ENCODE measurements around the gene MSTO1.
A peak's percentile ranks its signal among the peaks of the same experiment; 100 is the strongest.
"Not testable (repeated sequence)": the region's sequence is repeated elsewhere in the genome, so short reads cannot be mapped to it uniquely, and the experiment has no call there.

The MSTO1 gene

GRCh38 chr1:155609515-155610256 is at the start of gene MSTO1:
MSTO1 (plus strand) TSS chr1:155610218; CDS start chr1:155610249, 31 bp downstream.
- peak; percentile 96 to 97 for DNase-seq (ENCODE audit: low read depth in 2 of 2)

DNA sequence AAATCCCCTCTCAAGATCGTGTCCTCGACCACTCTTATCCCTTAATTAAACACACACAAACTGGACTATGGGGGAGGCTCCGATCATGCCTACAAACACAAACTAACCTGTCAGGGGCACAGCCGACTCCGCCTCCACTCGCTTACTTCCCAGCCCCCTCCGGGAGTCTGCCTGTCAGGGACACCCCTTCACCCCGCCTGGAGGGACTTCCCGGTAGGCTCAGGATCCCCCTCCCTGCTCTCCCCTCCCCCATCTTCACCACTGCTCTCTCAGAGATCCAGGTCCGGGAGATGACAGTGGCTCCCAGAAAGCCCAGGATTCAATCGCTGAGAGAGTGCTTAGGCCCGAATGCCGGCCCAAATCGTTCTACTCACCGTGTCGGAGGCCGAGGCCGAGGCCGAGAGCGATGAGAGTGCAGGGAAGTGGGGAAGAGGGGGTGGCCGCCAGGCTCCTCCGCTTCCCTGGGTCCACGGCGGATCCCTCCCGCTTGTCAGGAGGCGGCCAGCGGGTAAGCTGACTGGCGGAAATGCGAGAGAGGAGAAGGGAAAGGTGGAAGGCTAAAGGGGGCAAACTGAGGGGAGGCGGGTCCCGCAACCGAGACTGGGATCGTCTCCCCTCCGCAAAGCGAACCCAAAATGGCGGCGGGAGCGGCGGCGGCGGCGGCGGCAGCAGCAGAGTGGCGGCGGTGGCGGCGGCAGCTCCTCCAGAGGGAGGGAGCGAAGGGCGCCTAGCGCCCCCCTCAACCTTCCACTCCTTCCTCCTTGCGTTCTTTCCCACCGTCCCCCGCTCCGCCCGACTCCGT is 48.0 kb upstream of the MSTO1 start:
- peak; percentile 23 to 61 for DNase-seq (ENCODE audit: low read depth in 2 of 2)

DNA sequence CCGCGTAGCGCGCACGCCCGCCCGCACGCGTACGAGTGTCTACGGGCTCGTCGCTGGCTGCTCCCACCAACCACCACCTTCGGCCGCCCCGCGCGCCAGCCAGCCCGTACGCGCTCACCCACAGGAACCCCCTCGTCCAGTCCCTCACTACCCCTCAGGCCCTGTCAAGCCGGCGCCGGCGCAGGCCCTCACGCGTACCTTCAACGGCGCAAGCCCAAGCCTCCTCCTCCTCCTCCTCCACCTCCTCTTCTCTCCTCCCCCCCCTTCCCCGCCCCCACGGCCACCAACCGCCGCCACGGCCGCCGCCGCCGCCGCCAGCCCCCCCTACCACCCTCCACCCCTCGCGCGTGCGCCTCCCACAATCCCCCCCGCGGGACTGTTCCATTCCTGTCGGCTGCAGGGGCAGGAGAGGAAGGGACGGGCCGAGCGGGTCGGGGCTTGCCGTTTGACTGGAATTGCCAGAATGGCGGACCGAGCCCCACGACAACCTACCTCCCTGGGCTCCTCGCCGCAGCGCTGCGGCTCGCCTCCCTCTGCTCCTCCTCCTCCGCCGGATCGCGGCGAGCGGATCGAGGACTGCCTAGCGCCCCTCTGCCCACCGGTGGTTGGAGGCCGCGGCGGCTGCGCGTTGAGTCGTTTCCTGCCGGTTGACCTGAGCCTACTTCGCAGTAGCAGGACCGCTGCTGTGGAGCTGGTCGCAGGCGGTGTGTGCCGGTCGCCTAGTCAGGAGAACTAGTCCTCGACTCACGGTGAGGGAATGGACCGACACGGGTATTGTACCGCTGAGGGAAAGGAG is 47.2 kb upstream of the MSTO1 start, which contains the start of gene ASH1L:
ASH1L (minus strand) TSS at position 223 of the 796 bp plus-strand sequence. CDS start 41,284 bp downstream, outside the sequence.
- DNase-seq (ENCODE audit: low read depth in 2 of 2): peak; percentile 90 to 92

GRCh38 chr1:155563377-155564022 is 46.5 kb upstream of the MSTO1 start:
- DNase-seq (ENCODE audit: low read depth in 2 of 2): not testable (repeated sequence)

DNA sequence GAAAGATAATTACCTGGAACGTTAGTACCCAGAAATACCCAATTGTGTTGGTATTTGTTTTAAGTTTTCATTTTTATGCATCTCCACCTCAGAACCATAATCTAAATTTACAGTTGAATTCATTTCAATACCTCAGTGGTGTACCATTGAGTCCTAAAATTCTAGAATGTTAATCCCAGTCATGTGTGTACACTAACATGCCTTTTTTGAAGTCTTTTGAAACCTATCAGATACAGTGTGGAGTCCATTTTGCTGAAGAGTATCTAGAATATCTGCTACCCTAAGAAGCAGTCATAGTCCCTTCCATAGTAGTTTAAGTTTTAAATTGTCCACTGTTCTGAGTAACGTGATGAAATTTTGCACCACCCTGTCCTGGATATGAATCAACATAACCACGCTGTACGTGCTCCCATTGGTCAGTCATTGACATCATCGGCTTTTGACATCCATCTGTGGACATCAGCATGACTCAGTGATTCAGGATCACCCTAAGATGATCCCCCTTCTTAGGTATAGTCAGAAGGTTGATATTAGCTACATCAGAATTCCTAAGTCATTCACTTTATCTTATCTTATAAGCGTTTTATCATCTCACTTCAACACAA is 39.9 kb upstream of the MSTO1 start:
- DNase-seq (ENCODE audit: low read depth in 2 of 2): no peak

DNA sequence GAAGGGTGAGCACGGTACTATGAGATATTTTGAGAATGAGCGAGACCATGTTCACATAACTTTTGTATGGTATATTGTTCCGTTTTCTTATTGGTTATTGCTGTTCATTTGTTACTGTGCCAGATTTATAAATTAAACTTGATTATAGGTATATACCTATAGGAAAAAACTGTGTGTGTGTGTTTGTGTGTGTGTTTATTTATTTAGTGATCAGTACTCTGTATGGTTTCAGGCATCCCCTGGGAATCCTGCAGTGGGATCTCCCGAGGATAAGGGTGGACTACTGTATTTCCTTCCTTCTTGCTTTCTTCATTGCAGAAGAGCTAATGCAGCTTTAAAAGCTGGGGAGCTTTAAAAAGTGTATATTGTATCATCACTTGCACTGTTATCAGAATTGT is 39.4 kb upstream of the MSTO1 start:
- no peak for DNase-seq (ENCODE audit: low read depth in 2 of 2)

GRCh38 chr1:155574077-155574476 is 35.9 kb upstream of the MSTO1 start:
- no peak for DNase-seq (ENCODE audit: low read depth in 2 of 2)

GRCh38 chr1:155575608-155576007 is 34.4 kb upstream of the MSTO1 start:
- not testable (repeated sequence) for DNase-seq (ENCODE audit: low read depth in 2 of 2)

GRCh38 chr1:155583846-155584245 is 26.2 kb upstream of the MSTO1 start:
- DNase-seq (ENCODE audit: low read depth in 2 of 2): not testable (repeated sequence)

DNA sequence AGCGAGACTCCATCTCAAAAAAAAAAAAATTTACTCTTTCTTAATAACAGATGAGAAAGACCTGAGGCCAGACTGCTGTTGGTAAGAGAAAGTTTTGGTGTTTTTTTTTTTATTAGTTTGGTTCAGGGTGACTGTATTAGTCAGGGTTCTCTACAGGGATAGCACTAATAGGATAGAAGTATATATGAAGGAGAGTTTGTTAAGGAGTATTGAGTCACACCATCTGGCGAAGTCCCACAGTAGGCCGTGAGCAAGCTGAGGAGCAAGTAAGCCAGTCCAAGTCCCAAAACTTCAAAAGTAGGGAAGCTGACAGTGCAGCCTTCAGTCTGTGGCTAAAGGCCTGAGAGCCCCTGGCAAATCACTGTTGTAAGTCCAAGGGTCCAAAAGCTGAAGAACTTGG is 20.7 kb upstream of the MSTO1 start:
- not testable (repeated sequence) for DNase-seq (ENCODE audit: low read depth in 2 of 2)

GRCh38 chr1:155590516-155591247 is 19.3 kb upstream of the MSTO1 start:
- not testable (repeated sequence) for DNase-seq (ENCODE audit: low read depth in 2 of 2)

DNA sequence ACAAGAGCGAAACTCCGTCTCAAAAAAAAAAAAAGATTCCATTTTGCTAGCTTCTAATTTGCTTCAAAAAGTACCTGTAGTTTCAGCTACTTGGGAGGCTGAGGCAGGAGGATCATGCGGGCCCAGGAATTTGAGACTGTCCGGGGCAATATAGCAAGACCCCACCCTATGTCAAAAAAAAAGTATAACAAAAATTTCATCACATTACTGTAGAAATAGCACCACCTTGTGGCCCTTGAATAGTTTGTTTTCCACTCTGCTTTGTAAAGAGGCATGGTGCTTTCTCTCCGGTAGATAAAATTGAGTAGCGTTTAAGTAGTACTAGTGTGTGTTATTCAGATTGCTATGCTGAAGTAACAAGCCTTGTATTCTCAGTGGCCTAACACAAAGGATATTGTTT is 18.2 kb upstream of the MSTO1 start:
- peak in 1 of 2 donors; percentile 8 for DNase-seq (ENCODE audit: low read depth in 2 of 2)

- DNase-seq (ENCODE audit: low read depth in 2 of 2): not testable (repeated sequence)
These were observed 14.0 kb upstream of the MSTO1 start for GRCh38 chr1:155595877-155596474.

- DNase-seq (ENCODE audit: low read depth in 2 of 2): no peak
These were observed 13.2 kb upstream of the MSTO1 start for GRCh38 chr1:155596864-155597263.

DNA sequence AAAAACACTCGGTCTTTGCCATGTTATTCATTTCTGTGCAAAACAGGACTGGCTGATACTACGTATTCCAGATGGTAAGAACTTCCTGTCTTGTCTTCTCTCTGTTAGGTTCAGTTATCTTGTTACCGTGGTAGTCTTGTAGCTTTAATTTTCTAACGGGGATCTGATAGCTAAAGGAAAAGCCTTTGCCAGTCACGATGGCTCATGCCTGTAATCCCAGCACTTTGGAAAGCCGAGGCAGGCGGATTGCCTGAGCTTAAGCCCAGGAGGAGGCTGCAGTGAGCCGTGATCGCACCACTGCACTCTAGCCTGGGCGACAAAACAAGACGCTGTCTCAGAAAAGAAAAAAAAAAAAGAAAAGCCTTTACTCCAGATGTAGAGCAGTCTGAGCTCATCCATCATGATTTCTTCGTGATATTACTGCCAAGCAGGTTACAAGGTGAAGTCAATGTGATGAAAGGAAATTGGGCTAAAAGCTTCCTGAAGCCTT is 11.1 kb upstream of the MSTO1 start:
- DNase-seq (ENCODE audit: low read depth in 2 of 2): no peak

- not testable (repeated sequence) for DNase-seq (ENCODE audit: low read depth in 2 of 2)
These were observed 10.0 kb upstream of the MSTO1 start for GRCh38 chr1:155599828-155600572.

- no peak for DNase-seq (ENCODE audit: low read depth in 2 of 2)
These were observed 2.3 kb upstream of the MSTO1 start for GRCh38 chr1:155607708-155608107.

GRCh38 chr1:155608888-155609225 is 1.2 kb upstream of the MSTO1 start:
- DNase-seq (ENCODE audit: low read depth in 2 of 2): no peak

GRCh38 chr1:155610257-155610647 is 234 bp downstream of the MSTO1 start:
- DNase-seq (ENCODE audit: low read depth in 2 of 2): not testable (repeated sequence)

All from stimulated activated CD8-positive, alpha-beta memory T cell treated with anti-CD3 and anti-CD28 coated beads, Interleukin-7, amount 100 ng/mL, for 4 hours (primary cell).